ENCODE results near the gene MED29.

MED29 gene

GRCh38 chr19:39390751-39391437, at the start of gene MED29, which contains the start of gene PAF1:
TSS of gene MED29 (plus strand) at chr19:39391378. CDS start at chr19:39391423, 45 bp downstream.
TSS of gene PAF1 (minus strand) at chr19:39391106. CDS start at chr19:39390864, 242 bp downstream.
- peak within 1 kb of the TSS; percentile 96 for H3K4me3 Mint-ChIP-seq
- peak within 1 kb of the TSS; percentile 94 for H3K27ac Mint-ChIP-seq
- no peaks in the 10 kb centered on the region for H3K27me3 Mint-ChIP-seq
- no peaks in the 10 kb centered on the region for H3K9me3 Mint-ChIP-seq
- H3K36me3 Mint-ChIP-seq, result peaks cover 7% of the 10 kb centered on the region
- H3K4me1 Mint-ChIP-seq, result peaks cover 38% of the 10 kb centered on the region

DNA sequence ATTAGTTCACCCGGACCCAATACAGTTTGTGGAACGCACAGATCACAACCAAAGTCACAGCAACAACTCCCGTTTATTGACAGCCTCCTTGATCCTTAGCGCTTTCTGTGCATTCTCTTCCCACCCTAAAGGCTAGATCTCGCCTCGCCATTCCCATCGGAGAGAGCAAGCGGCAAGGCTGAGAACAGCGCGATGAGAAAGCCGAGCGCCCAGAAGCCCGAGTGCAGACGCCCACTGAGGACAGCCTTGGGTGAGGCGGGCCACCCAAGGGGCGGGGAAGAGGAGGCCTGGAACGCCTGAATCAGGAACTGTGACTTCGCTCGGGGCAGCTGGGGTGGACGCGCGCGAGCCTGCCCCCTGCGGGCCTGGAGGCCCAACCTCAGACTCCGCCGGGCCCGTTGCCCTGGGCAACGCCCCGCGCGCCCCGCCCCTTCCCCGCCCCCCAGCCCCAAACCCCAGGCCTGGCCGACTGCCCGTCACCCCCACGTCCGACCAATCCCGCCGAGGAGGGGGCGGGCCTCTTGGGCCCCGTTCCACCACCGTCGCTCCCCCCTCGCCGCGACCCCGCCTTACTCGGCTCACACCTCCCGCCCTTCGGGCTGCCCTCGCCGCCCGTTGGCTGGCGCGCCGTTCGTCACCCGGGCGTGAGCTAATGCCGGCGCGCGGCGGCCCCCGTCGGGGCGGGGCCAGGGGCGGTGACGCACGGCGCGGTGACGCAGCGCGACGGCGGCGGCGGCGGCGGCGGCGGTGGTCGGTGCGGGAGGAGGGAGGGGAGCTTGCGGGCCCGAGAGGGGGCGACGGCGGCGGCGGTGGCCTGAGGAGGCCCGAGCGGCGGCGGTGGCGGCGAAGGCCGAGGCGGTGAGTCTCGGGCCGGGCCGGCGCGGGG, 49.2 kb upstream of the MED29 start, which contains the start of gene SAMD4B:
Gene SAMD4B (plus strand): TSS at position 703 of the 886 bp plus-strand sequence. CDS start 14,473 bp downstream, outside the sequence.
- Mint-ChIP-seq H3K36me3 (peaks cover 2% of the 10 kb centered on the region), H3K27me3 (no peaks in the 10 kb centered on the region), H3K4me1 (peaks cover 75% of the 10 kb centered on the region), H3K9me3 (no peaks in the 10 kb centered on the region), H3K27ac (peak within 1 kb of the TSS; percentile 95), H3K4me3 (peak within 1 kb of the TSS; percentile 95)

DNA sequence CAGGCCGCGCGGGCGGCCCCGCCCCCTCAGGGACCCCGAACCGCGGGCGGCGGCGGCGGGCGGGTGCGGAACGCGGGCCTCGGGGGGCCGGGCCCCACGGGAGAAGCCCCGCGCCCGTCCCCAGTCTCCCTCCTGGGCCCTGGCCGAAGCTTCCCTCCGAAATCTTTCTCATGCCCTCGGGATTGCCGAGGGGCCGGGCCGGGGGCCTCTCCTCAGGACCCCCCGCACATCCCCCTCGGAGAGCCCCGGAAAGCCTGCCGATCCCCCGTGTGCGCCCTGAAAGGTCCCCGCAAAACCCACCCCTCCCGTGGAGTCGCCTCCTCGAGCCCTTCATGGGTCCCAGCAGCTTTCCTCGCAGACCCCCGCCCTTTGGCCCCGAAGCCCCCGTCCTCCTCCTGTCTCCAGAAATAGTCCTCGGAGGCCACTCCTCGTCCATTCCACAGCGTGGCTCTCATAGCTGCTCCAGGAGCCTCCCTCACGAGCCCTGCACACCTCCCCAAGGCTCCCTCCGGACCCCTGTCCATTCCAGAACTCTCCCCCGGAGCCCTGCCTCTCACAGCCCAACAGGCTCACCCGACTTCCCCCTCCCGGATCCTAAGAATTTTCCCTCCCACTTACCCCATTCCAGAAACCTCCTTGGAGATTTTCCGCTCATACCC, 48.4 kb upstream of the MED29 start:
- Mint-ChIP-seq H3K27me3 (no peaks in the 10 kb centered on the region), H3K9me3 (no peaks in the 10 kb centered on the region), H3K36me3 (peaks cover 2% of the 10 kb centered on the region), H3K4me1 (peaks cover 75% of the 10 kb centered on the region), H3K4me3 (peak overlapping the region; percentile 85), H3K27ac (peak overlapping the region; percentile 64)

- Mint-ChIP-seq H3K36me3 (peaks cover 7% of the 10 kb centered on the region), H3K9me3 (no peaks in the 10 kb centered on the region), H3K4me1 (peaks cover 69% of the 10 kb centered on the region), H3K27me3 (no peaks in the 10 kb centered on the region), H3K27ac (peak overlapping the region; percentile 61), H3K4me3 (no peak overlapping the region)
These were observed 45.2 kb upstream of the MED29 start for GRCh38 chr19:39345956-39346355.

DNA sequence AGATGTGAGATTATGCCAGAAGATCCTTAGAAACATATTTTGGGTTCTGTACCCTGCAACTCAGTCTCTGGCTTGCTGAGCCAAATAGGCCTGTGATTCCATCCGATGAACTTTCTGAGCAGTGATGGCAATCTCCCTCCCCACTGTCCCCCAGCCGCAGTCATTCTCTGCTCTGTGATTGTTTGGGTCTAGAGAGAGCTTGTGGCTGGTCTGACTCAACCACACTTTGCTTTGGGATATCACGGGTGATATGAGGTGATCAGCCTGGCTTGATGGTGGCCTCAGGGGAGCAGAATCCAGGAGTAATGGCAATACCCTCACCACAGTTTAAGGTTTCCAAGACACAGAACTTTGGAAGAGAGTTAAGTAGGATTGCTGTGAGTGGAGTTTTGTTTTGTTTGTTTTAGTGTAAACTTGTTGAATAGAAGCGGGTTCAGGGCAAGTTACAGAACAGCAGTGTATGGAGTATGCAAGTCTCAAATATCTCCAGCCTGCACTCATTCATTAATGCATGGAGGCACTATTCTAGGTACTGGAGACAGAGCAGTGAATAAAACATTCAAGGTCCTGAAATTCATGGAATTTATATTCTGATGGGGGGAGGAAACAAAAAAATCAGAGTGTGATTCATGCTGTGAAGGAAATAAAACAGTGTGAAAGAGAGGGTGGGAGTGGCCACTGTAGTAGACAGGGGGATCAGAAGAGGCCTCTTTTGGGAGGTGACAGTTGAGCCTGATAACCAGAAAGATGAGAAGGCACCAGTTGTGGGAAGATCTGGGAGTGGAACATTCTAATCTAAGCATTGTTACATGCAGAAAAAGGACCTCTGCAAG, 43.6 kb upstream of the MED29 start:
- Mint-ChIP-seq H3K9me3 (no peaks in the 10 kb centered on the region), H3K27me3 (no peaks in the 10 kb centered on the region), H3K4me1 (peaks cover 76% of the 10 kb centered on the region), H3K4me3 (no peak overlapping the region), H3K36me3 (peaks cover 16% of the 10 kb centered on the region), H3K27ac (peak overlapping the region; percentile 80)

DNA sequence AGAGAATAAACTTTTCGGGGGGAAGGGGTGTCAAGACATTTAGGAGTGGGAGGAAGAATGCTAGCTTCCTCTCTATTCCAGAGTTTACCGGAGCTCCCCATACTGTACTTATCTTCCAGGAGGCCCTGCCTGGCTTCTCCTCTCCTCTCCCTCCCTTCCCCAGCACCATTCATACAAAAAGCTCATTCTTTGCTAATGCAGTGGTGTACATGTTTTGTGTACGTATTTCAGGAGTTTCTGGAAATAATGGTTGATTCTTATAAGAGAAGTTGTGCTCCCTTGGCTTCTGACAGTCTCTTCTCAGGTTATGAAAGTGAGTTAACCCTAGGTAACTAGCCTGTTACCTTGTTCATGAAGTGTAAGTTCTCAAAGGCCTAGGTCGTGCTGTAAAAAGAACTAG, 41.9 kb upstream of the MED29 start:
- H3K27me3 Mint-ChIP-seq, result no peaks in the 10 kb centered on the region
- peaks cover 16% of the 10 kb centered on the region for H3K36me3 Mint-ChIP-seq
- no peak overlapping the region for H3K27ac Mint-ChIP-seq
- H3K4me3 Mint-ChIP-seq, result no peak overlapping the region
- no peaks in the 10 kb centered on the region for H3K9me3 Mint-ChIP-seq
- peaks cover 62% of the 10 kb centered on the region for H3K4me1 Mint-ChIP-seq

DNA sequence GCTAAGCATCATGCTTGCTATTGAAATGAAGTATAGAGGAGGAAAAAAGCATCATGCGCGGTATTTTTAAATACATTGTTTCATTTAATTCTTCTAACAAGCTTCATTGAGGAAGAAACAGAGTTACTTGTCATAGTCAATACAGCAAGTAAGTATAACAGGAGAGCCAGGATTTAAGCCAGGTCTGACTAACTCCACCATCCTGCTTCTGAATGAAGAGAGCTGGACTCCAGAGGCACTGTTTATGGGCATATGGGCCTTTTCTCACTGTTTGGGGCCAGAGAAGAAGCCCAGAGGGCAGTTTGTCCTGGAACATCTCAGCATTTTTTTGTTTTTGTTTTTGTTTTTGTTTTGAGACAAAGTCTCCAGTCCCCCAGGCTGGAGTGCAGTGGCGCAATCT, 41.0 kb upstream of the MED29 start:
- no peak overlapping the region for H3K4me3 Mint-ChIP-seq
- H3K36me3 Mint-ChIP-seq, result peaks cover 18% of the 10 kb centered on the region
- H3K9me3 Mint-ChIP-seq, result no peaks in the 10 kb centered on the region
- peaks cover 54% of the 10 kb centered on the region for H3K4me1 Mint-ChIP-seq
- H3K27ac Mint-ChIP-seq, result no peak overlapping the region
- no peaks in the 10 kb centered on the region for H3K27me3 Mint-ChIP-seq

DNA sequence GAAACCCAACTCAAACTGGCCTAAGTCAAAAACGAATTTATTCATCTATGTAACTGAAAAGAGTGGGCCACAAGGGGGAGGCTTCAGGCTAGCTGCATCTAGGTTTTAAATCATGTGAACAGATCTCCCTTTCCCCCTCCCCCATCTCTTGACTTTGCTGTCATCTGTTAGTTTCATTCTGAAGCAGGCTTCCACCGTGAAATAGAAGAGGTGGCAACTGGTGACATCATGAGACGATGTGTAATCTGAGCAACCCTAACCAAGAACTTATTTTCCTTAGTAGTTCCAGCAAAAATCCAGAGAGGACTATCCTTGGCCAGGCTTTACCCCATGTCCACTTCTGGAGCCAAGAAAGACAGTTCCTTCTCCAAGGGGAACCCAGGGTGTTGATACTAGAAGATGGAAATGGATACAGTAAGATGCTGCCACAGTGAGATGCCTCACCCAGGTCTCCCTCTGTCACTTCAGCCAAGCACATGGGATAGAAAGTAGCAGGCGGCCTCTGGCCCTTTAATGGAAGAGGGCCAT, 39.6 kb upstream of the MED29 start:
- Mint-ChIP-seq H3K4me3 (no peak overlapping the region), H3K27ac (peak overlapping the region; percentile 55), H3K9me3 (no peaks in the 10 kb centered on the region), H3K27me3 (no peaks in the 10 kb centered on the region), H3K36me3 (peaks cover 20% of the 10 kb centered on the region), H3K4me1 (peaks cover 40% of the 10 kb centered on the region)

- Mint-ChIP-seq H3K27ac (no peak overlapping the region), H3K27me3 (no peaks in the 10 kb centered on the region), H3K4me1 (peaks cover 32% of the 10 kb centered on the region), H3K4me3 (no peak overlapping the region), H3K9me3 (no peaks in the 10 kb centered on the region), H3K36me3 (peaks cover 23% of the 10 kb centered on the region)
These were observed 38.6 kb upstream of the MED29 start for GRCh38 chr19:39352381-39353255.

DNA sequence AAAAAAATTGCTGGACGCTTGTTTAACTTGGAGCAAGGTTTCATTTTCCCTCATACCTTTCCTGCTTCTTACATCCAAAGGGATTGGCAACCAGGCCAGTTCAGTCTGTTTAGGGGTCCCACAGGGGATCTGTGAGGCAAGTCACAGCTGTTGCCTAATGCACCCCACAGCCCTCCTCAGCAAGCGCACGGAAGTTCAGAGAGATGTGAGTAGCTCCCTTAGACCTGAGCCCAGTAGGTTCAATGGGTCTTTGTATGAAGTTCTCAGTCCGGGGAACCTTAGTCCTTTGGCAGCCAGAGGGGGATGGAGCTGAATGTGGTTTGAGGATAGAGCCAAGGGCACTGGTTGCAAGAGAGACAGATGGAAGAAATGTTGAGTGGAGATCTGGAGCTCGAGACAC, 35.9 kb upstream of the MED29 start:
- Mint-ChIP-seq H3K4me3 (no peak overlapping the region), H3K27ac (no peak overlapping the region), H3K27me3 (no peaks in the 10 kb centered on the region), H3K36me3 (peaks cover 24% of the 10 kb centered on the region), H3K9me3 (no peaks in the 10 kb centered on the region), H3K4me1 (peaks cover 15% of the 10 kb centered on the region)

- Mint-ChIP-seq H3K9me3 (no peaks in the 10 kb centered on the region), H3K36me3 (peaks cover 26% of the 10 kb centered on the region), H3K4me1 (peaks cover 14% of the 10 kb centered on the region), H3K27ac (no peak overlapping the region), H3K4me3 (no peak overlapping the region), H3K27me3 (no peaks in the 10 kb centered on the region)
These were observed 35.1 kb upstream of the MED29 start for GRCh38 chr19:39356073-39356472.

DNA sequence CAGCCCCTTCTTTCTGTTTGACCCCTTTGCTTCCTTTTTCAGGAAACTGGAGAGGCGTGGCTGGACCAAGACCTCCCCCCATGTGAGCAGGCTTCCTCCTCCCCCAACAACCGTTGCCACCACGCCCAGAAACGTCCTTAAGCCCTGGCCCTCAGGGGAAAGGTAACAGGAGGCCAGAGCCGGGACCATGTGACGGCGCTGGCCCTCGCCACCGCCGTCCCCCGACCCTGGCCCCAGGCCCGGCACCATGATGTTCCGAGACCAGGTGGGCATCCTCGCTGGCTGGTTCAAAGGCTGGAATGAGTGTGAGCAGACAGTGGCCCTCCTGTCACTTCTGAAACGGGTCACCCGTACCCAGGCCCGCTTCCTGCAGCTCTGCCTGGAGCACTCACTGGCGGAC, 34.5 kb upstream of the MED29 start:
- Mint-ChIP-seq H3K27ac (no peak overlapping the region), H3K4me1 (peaks cover 8% of the 10 kb centered on the region), H3K9me3 (no peaks in the 10 kb centered on the region), H3K4me3 (no peak overlapping the region), H3K27me3 (no peaks in the 10 kb centered on the region), H3K36me3 (peaks cover 25% of the 10 kb centered on the region)

- Mint-ChIP-seq H3K27me3 (no peaks in the 10 kb centered on the region), H3K27ac (no peak overlapping the region), H3K36me3 (peaks cover 17% of the 10 kb centered on the region), H3K4me3 (no peak overlapping the region), H3K9me3 (no peaks in the 10 kb centered on the region), H3K4me1 (no peaks in the 10 kb centered on the region)
These were observed 32.2 kb upstream of the MED29 start for GRCh38 chr19:39359026-39359425.

DNA sequence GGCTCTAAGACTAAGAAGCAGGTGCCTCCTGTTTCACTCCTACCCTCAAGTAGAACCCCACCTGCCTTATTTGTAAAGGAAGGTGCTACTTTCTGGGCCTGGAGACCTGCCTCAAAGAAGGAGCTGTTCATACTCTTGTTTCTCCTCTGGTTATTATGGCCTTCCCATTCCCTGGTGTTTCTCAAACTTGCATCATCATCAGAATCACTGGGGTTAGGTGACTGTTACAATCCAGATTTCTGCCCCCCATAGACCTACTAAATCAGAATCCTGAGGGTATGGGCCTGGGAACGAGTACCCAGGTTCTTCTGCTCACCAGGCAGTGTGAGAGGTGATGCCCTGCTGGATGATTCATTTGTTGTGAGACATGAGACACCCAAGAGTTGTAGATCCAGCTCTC, 30.6 kb upstream of the MED29 start:
- Mint-ChIP-seq H3K4me3 (no peak overlapping the region), H3K4me1 (no peaks in the 10 kb centered on the region), H3K27me3 (no peaks in the 10 kb centered on the region), H3K9me3 (no peaks in the 10 kb centered on the region), H3K36me3 (peaks cover 15% of the 10 kb centered on the region), H3K27ac (no peak overlapping the region)
